ENCODE data around the gene KIAA1217.

KIAA1217 gene

DNA sequence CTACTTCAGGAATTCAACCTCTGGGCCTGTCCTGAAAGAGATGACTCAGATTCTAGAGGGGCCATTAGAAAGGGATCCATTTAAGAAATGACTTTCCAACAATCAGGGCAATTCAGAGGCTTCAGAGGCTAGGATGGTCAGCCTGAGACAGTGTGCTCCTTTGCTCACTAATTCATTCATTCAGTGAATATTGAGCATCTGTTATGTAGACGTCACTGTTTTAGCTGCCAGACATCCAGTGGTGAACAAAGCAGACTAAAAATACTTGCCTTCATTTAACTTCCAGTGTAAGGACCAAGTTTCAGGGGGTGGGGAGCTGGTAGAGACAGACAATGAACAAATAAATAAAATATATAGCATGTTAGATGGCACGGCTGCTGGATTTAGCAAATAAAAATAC is 1.6 kb downstream of the KIAA1217 start:
- DNase-seq, result no peak

DNA sequence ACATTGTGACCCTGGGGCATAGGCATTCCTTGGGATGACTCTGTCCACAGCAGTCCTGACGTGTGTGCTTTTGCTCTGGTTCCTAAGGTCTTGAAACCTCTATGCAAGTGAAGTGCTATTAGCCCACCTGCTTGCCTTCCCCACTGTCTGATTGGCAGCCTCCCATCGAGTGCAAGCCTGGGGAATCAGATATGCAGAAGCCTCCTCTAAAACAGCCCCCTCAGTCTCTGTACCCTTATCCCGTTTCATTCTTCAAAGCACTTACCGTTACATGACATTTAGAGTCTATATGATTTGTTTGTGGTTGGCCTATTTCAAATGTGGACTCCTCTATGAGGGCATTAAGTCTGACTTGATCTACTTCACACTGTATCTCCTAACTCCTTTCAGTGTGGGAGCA is 4.3 kb downstream of the KIAA1217 start:
- DNase-seq, result no peak

DNA sequence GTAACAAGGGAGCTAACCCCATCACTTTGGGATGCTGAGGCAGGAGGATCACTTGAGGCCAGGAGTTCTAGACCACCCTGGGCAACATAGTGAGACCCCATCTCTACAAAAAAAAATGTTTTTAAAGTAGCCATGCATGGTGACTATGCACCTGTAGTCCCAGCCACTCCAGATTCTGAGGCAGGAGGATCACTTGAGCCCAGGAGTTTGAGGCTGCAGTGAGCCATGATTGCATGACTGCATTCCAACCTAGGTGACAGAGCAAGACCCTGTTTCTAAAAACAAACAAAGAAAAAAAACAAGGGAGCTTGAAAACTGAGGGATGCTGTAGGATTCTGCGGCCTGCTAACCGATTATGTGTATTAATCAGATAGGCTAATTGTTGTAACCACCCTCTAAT is 4.9 kb downstream of the KIAA1217 start:
- no peak for DNase-seq

DNA sequence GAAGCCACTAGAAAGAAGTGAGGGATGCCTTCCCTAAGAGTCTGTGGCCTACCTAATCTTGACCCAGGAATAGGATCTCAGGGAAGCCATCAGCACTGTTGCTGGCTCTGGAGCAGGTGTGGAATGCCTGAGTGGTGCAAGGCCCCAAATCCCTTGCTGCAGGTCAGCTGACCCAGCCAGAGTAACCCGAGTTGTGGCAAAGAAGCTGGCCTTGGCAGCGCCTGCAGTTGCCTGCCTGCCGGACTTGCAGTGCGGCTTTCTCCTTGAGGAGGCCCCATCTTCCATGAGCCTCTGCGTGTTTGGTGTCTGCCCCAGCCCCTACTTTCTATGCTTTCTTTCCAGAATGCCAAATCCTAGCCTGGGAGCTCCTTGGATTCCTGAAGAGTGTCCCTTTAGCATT is 5.8 kb downstream of the KIAA1217 start:
- DNase-seq, result no peak

DNA sequence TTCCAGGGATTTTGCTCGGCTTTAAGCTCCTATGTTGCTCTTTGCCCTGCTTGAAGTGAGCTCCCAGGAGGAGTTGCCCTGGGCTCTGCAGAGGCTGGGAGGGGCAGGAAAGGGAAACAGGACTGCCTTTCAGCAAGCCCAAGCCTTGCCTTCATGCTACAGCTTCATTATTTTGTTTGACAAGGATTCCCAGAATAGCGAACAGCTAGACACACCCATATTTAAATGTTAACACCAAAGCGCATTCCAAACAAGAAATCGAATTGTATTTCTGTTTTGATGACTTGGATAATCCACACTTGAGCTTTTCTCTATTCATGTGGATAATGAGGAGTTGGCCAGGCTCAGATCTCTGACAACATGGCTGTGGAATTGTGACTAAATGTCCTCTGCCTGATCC is 6.3 kb downstream of the KIAA1217 start:
- no peak for DNase-seq

DNA sequence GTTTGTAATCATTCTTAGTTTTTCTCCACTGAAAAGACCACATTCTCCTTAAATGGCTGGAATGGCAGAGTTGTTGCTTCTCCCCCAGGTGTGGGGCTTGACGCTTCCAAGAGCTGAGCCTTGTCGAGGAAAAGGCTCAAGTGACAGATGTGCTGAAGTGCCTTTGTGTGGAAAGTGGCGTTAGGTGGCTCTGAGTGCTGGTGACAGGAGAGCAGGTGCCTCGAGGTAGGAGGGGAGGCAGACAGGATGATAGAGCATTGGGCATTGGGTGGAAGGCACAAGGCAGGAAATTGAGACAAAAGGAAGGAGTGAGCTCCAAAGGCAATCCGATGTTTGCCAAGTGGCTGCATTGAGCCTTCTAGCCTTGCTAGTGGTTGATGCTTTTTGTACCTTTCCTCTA is 6.7 kb downstream of the KIAA1217 start:
- no peak for DNase-seq

DNA sequence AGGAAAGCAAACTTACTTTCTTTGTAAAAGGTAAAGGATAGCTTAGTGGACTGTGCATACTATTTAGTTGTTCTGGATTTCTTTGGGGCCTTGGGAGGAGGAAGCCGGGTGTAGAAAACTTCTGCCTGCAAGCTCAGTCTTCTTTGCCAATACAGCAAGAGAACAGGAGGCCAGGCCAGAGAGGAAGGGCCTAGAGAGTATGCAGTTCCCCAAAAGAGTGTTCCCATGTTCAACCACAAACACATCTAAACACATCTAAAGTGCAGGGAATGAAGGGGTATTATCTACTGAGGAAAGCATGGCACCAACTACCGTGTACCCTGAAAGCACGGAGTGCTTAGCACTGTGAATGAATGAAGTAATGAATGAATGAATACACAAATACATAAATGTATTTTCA is 11.0 kb downstream of the KIAA1217 start:
- no peak for DNase-seq

DNA sequence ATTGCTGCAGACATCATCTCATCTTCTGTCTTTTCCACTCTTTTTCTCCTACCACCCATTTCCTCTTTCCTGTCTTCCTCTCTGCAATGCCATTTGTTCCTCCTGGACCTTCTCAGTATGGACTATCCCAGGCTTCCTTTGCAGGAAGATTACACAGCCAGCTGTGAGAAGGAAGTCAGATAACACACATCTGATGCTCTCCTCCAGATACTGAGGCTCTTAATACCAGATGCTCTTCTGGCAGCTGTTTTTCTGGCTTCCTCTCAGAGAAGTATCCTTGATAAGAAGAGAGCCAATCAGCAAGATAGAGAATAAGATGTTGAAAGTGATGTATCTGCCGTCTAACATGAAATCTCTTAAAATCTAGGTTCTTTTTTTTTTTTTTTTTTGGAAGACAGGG is 14.4 kb downstream of the KIAA1217 start:
- DNase-seq, result no peak

DNA sequence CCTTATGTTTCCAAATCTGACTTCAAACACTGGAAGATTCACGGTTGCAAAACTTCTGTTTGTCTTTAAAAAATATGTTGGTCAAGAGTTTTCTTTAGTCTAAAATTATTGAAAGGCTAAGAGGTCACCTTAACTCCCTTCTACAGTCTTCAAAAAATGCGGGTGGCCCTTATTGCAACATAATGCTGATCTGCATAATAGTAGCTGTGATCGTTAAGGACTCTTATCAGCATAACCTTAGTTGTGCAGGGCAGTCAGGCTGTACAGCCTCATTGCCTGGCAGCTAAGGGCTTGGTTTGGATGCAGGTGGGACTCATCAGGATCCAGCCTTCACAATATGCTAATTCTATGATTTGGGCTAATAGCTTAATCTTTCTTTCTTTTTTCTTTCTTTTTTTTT is 15.0 kb downstream of the KIAA1217 start:
- DNase-seq, result no peak

DNA sequence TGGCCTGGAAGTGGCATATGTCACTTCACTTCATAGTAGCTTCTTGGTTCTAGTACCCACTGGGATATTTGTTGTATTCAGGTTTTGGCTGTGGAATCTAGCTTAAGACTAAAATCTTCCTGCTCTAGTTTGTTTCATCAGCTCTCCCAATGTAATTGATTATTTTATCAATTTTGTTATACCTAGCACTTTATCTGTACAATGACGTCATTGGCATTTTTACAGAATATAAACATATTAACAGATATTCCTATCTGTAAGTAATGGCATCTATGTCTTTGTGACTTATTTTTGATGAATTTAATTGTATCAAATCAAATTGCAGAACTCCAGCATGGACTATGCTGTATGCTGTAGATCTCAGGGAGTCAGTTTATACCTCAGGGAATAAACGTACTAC is 19.7 kb downstream of the KIAA1217 start:
- no peak for DNase-seq

DNA sequence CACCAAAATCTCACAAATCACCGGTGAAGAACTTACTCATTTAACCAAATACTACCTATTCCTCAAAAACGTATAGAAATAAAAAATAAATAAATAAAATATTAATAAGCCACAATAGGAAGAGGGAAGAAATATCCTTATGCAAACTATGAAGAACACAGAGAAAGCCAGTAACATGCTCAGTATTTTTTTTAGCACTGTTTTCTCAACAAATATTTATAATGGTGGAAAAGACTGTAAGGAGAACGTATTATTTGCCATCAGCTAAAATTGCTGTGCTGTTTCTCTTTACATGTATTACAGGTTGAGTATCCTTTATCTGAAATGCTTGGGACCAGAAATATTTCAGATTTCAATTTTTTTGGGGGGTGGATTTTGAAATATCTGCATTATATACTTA is 21.0 kb downstream of the KIAA1217 start:
- no peak for DNase-seq

DNA sequence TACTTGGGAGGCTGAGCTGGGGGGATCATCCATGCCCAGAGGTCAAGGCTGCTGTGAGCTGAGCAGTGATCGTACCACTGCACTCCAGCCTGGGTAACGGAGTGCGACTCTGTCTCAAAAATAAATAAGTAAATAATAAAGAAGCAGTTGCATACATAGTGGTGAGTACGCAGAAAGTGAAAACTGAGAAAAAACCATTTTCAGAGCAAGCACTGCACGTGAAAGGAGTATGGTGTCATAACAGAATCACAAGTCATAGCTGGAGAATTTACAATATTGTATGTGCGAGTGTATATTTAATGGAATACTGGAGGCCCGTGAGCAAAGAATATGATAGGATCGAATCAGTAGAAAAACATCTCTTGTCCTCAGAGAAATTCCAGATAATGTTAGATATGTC is 22.3 kb downstream of the KIAA1217 start:
- no peak for DNase-seq

DNA sequence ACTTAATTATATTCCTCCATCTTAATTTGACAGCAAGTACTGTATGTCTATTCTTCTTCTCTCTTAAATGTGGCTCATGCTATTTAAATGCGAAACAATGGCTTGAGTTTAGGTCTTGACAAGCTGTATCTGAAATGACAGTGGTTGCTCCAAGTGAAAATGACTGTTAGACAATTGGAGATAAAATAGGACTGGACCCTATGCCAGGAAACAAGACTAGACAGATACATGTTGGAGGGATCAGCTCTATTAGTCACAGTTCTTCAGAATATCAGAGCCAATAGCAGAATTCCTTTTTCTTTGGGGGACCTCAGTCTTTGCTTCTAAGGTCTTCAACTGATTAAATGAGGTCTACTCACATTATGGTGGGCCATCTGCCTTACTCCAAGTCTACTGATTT is 25.8 kb downstream of the KIAA1217 start:
- no peak for DNase-seq

DNA sequence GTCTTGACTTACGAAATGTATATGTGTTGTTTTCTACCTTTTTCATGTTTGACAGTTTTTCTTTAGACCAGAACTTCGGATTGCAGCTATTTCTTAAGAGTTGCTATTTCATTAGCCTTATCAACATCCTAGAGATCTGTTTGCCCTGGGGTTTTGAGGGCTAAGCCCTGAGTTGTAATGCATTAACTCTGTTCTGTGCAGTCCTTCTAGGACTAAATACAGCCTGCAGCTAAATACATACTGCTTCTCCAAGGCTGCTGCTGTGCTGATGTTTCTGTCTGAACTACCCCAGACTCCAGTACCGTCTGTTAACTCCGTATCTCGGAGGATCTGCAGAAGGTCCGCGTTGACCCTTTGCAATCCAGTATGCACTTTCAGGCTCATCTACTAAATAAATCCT is 26.5 kb downstream of the KIAA1217 start:
- DNase-seq, result no peak

DNA sequence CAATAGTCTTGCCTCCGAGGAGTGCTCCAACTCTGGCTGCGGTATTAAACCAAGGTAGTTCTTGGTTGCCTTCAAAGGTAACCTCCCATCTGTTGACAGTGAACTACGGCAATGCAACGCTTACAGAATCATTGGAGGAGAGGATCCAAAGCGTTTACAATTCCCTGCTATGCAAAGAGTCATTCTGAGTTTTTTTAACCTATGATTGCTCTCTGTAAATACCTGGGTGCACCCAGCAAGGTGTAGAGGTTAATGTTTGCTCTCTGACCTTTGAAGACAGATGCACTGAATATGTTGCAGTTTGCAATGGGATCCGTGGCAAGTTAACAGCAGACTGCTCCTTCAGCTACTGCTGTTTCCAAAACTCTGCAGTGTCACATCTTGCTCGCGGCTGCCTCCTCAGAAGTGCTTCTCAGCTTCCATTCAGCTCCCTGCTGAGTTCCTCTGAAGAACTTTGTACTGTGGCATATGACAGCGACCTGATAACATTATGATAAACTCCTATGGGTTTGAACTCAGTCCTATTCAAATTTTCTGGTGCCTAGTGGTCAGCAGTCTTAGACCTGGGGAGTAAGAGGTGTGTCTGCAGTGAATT is 29.0 kb downstream of the KIAA1217 start:
- no peak for DNase-seq

DNA sequence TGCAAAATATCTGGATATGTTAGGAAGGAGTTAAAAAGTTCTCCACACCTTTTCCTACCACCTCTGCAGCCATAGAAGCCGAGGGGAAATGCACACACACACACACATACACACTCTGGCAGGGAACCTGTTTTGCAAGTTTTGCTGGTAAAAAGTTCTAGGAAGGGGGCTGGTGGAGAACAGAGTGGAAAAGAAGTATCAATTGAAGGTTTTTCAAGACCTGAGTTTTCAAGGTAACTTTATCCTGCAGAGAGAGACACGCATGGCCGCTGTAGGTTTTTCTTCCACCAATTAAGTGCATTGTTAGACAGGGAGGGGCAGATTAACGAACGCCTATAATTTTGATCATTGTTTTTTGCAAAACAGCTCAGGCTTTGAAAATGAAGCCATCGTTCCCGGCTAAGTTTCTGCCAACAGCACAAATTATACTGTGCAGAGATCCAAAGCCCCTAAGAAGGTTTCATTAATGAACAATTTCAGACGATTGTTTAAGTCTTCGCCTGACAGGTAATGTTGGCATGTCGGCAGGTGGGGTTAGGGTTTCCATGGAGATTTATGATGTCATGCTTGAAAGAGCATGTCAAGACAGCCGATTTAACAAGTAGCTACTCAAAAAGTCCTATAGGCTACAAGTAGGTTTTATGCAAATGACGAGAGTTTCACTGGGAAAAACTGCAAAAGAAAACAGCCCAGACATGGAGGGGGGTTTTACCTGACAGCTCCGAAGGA is 29.7 kb downstream of the KIAA1217 start:
- no peak for DNase-seq

DNA sequence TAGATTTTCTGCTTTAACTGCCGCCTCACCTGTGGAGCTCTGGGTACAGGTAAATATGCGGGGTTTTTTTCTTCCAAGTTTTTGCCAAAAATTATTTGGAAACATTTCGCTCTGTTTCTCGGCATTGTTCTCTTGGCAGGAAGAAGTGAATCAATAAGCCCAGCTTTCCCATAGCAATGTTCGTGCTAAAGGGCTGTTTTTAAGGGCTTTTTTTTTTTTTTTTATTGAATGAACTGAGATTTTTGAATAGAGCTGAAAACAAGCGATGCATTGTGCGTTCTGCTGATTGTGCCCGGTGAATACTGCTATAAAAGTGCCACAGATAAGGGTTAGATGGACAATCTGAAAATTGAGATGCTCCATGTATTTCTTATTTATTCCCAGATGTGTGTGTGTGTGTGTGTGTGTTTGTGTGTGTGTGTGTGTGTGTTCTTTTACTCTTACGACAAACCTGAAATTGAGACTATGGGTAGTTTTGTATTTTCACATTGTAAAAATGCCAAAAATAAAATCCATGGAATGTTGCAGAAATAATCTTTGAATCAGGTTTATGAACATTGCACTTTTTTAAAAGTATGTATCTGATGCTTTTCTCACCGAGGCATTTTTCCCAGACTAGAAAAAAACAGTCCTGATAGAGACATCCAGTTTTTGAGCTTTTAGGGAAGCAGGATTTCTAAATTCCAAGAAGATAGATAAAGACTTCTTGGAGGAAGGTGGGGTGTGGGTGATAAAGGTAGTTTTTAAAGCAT is 30.5 kb downstream of the KIAA1217 start:
- no peak for DNase-seq

DNA sequence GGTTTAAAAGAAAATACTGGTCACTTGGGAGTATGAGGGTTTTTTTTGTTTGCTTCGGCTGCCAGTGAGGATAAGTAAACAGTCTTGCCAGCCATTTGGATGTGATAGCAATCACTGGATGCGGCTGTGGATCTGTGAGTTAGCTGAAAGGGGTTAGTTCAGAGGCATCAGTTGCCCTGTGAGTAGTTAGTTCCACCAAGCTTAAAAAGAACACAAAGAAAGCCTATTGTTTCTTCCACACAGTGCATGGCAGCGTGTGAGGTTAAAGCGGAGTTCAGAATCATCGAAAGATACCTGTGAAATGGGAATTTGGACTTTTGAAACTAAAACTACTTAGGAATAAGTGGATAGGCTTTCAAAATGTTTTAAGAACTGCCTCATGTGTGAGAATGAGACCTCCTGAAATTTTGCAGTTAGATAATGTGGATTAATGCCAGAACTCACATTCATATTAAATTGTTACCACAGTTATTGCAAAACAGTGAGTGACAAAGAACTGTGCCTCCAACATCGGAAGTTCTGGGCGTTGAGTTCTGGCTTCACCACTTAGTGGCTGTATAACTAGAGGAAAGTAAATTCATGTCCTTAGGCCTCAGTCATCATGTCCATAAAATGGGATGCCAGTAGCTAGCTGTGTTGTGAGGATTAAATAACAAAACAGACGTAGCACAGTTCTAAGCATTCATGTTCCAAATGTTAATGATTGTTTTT is 31.3 kb downstream of the KIAA1217 start:
- DNase-seq, result no peak

DNA sequence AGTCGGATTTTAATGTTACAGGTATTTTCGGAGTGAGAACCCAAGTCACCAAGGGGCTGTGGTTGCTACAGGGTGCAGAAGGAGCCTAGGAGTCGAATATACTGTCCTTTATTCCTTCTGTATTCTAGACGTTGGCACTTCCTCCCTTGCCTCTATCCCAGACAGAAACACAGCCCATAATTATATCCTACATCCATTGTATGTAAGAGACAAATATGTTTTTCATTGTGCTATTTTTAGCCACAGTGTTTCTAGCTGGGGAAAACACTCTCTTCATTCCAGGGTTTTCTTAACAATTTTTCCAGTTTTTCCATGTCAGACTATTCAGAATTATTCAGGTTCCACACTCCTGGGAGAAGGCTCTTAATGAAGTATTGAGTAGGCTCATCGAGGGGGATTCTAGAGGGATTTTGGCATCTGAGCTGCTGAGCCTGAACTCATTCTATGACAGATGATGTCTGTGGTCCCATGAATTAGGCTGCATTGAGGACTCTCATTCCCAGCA is 32.6 kb downstream of the KIAA1217 start:
- no peak for DNase-seq

DNA sequence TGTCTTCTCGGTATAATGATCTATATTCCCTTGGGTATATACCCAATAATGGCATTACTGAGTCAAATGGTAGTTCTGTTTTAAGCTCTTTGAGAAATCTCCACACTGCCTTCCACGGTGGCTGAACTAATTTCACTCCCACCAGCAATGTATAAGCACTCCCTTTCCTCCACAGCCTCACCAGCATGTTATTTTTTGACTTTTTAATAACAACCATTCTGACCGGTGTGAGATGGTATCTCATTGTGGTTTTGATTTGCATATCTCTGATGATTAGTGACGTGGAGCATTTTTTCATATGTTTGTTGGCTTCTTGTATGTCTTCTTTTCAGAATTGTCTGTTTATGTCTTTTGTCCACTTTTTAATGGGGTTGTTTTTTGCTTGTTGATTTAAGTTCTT is 33.6 kb downstream of the KIAA1217 start:
- DNase-seq, result no peak

DNA sequence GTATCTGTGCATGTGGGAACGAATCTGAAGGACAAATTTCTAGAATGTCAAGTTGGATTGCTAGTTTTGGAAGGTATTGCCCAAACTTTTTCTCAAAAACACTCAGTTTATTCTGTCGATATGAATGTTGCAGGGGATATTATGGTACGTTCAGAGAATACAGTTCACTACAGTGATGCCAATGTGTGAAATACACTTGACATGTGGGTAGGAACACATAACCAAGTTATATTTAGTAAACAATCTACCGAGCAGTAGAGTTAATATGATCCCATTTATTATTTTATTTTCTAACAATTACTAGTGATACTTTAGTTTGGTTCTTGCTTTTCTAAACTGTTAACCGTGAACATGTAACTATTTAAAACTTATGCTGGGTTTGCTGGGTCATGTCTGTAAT is 37.4 kb downstream of the KIAA1217 start:
- DNase-seq, result no peak

DNA sequence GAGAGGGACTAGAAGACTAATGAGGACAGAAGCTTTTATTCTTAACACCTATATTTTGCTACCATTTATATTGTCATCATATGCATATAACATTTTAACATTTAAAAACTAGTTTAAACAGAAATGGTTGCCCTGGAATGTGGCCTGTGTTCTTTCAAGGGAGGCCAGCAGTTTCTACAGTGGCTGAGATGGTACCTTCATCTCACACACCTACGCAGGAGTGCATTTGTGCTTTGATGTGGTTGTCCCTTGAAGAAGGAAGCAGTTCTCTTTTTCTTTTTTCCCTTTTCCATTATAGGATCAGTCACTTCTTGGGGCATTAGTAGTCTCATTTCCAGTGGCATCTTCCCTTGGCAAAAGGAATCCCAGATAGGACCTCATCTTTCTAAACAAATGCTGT is 38.9 kb downstream of the KIAA1217 start:
- no peak for DNase-seq

DNA sequence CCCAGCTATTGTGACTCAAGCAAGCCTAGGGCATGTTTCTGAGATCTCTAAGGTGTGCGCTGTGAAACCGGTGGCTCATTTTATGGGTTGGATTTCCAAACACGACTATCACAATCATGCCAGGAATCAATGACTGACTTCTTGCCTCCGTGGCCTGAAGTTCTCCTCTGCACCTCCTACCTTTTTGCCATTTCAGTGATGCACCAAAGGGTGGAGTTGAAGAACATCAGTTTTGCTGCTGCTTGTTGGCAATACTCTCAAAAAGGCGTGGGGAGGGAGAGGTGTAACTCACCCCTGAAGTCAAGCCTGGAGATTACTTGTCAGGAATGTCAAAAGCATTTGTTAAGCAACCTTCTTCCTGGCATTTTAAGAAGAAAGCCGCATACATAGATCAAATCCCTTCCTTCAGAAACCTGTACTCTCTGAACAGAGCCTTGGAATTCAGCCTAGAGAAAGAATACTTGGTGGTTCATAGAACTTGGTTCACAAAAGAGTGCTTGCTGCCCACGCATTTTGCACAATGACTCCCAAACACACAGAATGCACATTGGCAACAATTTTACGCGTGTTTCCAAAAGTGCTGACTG is 41.0 kb downstream of the KIAA1217 start:
- DNase-seq, result no peak
